ENCODE measurements around the gene MLIP.

DNA sequence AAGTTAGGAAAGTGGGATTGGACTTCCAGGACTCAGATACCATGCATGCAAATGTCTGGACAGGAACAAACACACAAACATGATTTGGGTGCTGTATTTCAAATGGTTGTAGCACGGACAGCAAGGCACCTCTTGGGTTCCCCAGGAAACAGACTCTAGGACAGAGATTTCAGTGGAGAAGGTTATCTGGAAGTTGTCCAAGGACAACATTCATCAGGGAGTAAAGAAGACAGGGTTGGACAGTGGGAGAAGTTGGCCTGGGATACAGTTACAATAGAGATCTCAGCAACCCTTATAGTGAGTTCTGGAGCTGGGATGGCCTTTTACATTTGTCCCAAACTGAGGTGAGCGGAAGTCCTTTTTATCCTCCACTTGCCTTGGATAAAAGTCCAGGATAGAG, 177.2 kb downstream of the MLIP start:
- no peak for TF ChIP-seq POLR2AphosphoS5 (IDR thresholded peaks at IDR 0.05; ENCODE audit: low read depth)
- TF ChIP-seq, protein P1, sequence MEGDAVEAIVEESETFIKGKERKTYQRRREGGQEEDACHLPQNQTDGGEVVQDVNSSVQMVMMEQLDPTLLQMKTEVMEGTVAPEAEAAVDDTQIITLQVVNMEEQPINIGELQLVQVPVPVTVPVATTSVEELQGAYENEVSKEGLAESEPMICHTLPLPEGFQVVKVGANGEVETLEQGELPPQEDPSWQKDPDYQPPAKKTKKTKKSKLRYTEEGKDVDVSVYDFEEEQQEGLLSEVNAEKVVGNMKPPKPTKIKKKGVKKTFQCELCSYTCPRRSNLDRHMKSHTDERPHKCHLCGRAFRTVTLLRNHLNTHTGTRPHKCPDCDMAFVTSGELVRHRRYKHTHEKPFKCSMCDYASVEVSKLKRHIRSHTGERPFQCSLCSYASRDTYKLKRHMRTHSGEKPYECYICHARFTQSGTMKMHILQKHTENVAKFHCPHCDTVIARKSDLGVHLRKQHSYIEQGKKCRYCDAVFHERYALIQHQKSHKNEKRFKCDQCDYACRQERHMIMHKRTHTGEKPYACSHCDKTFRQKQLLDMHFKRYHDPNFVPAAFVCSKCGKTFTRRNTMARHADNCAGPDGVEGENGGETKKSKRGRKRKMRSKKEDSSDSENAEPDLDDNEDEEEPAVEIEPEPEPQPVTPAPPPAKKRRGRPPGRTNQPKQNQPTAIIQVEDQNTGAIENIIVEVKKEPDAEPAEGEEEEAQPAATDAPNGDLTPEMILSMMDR (IDR thresholded peaks at IDR 0.05; ENCODE audit: insufficient read depth, low read length) = no peak
- no peak for TF ChIP-seq GABPA (IDR thresholded peaks at IDR 0.05; ENCODE audit: low read depth)
